ENCODE results near the gene TBCC.

DNA sequence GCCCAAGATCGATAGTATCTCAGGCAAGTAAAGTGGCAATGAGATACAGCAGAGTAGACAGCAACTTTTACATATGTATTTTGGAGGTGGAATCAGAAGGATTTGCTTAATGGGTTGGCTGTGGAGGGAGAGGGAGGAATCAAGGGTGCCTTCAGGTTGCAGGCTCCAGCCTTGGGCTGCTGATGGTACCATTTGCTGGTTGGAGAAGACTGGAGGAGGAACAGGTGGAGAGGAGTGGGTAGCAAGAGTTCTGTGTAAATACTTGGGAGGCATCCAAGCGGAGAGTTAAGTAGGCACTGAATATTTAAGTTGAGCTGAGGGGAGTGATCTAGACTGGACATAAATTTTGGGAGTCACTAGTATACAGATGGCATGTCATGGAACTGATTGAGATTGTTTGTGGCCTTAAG is 41.2 kb upstream of the TBCC start:
- TF ChIP-seq, protein P1, sequence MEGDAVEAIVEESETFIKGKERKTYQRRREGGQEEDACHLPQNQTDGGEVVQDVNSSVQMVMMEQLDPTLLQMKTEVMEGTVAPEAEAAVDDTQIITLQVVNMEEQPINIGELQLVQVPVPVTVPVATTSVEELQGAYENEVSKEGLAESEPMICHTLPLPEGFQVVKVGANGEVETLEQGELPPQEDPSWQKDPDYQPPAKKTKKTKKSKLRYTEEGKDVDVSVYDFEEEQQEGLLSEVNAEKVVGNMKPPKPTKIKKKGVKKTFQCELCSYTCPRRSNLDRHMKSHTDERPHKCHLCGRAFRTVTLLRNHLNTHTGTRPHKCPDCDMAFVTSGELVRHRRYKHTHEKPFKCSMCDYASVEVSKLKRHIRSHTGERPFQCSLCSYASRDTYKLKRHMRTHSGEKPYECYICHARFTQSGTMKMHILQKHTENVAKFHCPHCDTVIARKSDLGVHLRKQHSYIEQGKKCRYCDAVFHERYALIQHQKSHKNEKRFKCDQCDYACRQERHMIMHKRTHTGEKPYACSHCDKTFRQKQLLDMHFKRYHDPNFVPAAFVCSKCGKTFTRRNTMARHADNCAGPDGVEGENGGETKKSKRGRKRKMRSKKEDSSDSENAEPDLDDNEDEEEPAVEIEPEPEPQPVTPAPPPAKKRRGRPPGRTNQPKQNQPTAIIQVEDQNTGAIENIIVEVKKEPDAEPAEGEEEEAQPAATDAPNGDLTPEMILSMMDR (IDR thresholded peaks at IDR 0.05) = no peak
- no peak for TF ChIP-seq EZH2 (IDR thresholded peaks at IDR 0.05)
